HG02981 (cell line): ENCODE data around the gene TBK1.

Source experiments
- ATAC-seq: cut with Tn5 transposase; IDR thresholded peaks from one replicate; pipeline ENCODE4 v1.9.1; 2021; ENCODE audit warnings: mild to moderate bottlenecking, moderate library complexity; ENCODE audit not compliant: unreplicated experiment

The TBK1 gene

GRCh38 chr12:64450711-64451486, 1.0 kb upstream of the TBK1 start:
- no peak for ATAC-seq

- no peak for ATAC-seq
These were observed 824 bp downstream of the TBK1 start for GRCh38 chr12:64452559-64453329.

- no peak for ATAC-seq
These were observed 3.6 kb downstream of the TBK1 start for GRCh38 chr12:64455506-64455905.

- no peak for ATAC-seq
These were observed 4.2 kb downstream of the TBK1 start for GRCh38 chr12:64456119-64456518.

GRCh38 chr12:64457032-64457431, 5.1 kb downstream of the TBK1 start:
- ATAC-seq: no peak

GRCh38 chr12:64457466-64457865, 5.5 kb downstream of the TBK1 start:
- ATAC-seq: no peak

- ATAC-seq: no peak
These were observed 6.0 kb downstream of the TBK1 start for GRCh38 chr12:64457923-64458322.

- peak; percentile 54 for ATAC-seq
These were observed 7.5 kb downstream of the TBK1 start for GRCh38 chr12:64459394-64459891.

GRCh38 chr12:64461634-64462414, 9.9 kb downstream of the TBK1 start:
- no peak for ATAC-seq

GRCh38 chr12:64466178-64466577, 14.3 kb downstream of the TBK1 start:
- ATAC-seq: no peak

GRCh38 chr12:64468966-64469365, 17.0 kb downstream of the TBK1 start:
- ATAC-seq: no peak

- no peak for ATAC-seq
These were observed 17.7 kb downstream of the TBK1 start for GRCh38 chr12:64469455-64470142.

GRCh38 chr12:64470495-64470894, 18.6 kb downstream of the TBK1 start:
- no peak for ATAC-seq

- ATAC-seq: no peak
These were observed 21.3 kb downstream of the TBK1 start for GRCh38 chr12:64473176-64473575.

GRCh38 chr12:64475518-64475917, 23.6 kb downstream of the TBK1 start:
- no peak for ATAC-seq

- ATAC-seq: no peak
These were observed 24.9 kb downstream of the TBK1 start for GRCh38 chr12:64476844-64477243.

GRCh38 chr12:64478661-64479060, 26.7 kb downstream of the TBK1 start:
- no peak for ATAC-seq

GRCh38 chr12:64480148-64480547, 28.2 kb downstream of the TBK1 start:
- no peak for ATAC-seq

GRCh38 chr12:64486657-64487056, 34.7 kb downstream of the TBK1 start:
- no peak for ATAC-seq

- ATAC-seq: no peak
These were observed 39.8 kb downstream of the TBK1 start for GRCh38 chr12:64491718-64492117.

GRCh38 chr12:64493513-64493912, 41.6 kb downstream of the TBK1 start:
- no peak for ATAC-seq
